HG02852 (cell line): ENCODE data around the gene FOXL2NB.

Experiments used
- ATAC-seq: cut with Tn5 transposase; IDR thresholded peaks from one replicate; pipeline ENCODE4 v1.9.1; 2021; ENCODE audit warnings: mild to moderate bottlenecking, moderate library complexity; ENCODE audit not compliant: unreplicated experiment

The FOXL2NB gene

DNA sequence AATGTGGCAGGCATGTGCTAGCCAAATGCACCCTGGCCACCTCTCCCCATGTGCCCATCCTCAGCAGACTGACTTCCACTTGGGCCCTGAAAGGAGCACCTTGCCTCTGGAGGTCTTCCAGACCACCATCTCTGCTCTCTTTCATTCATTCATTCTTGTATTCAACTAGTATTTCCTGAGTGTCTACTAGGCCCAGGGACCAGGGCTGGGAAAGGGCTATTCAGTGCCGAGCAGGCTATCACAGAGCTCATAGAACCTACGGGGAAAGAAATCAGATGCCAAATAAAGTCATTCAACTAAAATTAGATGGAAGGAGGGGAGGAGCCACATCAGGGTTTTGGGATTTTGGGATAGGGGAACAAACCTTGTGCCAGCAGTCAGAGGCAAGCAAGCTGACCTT lies 40.2 kb downstream of the FOXL2NB start:
- ATAC-seq: no peak

DNA sequence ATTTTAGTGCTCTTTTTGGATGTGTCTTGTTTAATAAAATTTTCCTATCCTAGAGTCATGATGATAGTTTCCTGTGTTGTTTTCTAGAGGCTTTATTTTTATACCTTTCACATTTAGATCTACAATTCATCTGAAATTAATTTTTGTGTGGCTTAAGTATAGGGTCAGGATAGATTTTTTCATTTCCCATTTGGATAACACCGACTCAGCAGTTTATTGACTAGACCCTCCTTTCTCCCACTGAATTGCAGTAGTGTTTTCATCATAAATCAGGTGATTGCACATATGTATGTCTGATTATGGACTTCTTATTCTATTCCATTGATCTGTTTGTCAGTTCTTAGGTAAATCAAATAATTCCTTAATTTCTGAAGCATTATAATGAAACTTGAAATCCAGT lies 48.7 kb downstream of the FOXL2NB start:
- no peak for ATAC-seq
